HTERT RPE-1 (cell line): ENCODE data around the gene WFDC6.
"Not testable (repeated sequence)": the region's sequence is repeated elsewhere in the genome, so short reads cannot be mapped to it uniquely, and the experiment has no call there.

Experiments used
- in situ Hi-C: fragments of 300-500 bp; cut with MboI; formaldehyde crosslinking; loops from 4 replicates; pipeline ENCODE4 v1.14.3; 2020; ENCODE audit warnings: low sequenced_read_pairs

Gene WFDC6

DNA sequence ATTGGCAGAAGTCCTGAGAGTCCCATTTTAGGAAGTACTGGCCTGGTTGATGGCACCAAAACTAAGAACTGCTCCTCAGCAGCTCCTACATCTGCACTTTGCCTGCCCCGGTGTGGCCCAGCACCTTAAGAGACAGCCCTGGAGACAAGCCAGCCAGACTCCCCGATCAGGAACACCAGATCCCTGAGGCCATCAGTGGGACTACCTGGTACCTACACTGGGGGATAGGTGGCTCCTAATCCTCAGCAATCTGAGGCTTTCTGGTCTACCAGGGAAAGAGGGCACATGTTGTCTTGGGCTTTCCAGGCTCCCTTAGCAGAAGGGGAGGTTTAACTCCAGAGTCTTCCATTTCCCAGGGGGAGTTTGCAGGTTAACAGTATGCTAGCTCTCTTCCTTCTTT, at the start of gene WFDC6:
Gene WFDC6 (minus strand): TSS at position 101 of the 400 bp plus-strand sequence. CDS start 75 bp downstream, at position 26.
- in situ Hi-C loops: no loop called here

DNA sequence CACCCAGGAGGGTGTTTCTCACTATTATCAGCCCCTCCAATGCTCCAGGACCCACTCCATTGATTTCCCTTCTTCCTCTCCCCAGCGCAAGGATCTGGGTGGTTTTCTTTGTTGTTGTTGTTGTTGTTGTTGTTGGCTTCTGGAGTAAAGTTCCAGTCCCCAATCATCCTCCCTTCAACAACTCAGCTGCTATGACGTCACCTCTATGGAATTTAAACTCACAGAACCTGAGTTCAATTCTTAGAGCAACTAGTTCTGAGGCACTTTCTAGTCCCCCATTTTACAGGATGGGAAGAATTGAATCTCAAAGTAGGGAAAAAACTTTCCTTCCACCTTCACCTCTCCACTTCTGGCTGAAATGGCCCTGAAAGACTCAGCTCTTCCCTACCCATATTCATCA, 49.5 kb upstream of the WFDC6 start:
- in situ Hi-C loops: no loop called here

DNA sequence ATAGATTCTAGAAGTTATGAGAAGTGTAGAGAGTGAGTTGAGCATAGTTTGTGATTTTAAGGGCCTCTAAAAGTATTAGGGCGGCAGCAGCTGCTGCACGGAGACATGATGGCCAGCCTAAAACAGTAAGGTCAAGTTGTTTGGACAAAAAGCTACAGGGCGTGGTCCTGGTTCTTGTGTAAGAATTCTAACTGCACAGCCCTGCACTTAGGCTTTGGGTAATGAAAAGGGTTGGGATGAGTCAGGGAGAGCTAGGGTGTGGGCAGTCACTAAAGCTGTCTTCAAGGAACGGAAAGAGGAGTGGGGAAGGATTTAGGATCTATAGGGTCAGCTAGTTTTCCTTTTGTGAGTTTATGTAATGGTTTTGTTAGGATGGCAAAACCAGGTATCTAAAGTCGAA, 46.7 kb upstream of the WFDC6 start:
- in situ Hi-C loops: not testable (repeated sequence)

DNA sequence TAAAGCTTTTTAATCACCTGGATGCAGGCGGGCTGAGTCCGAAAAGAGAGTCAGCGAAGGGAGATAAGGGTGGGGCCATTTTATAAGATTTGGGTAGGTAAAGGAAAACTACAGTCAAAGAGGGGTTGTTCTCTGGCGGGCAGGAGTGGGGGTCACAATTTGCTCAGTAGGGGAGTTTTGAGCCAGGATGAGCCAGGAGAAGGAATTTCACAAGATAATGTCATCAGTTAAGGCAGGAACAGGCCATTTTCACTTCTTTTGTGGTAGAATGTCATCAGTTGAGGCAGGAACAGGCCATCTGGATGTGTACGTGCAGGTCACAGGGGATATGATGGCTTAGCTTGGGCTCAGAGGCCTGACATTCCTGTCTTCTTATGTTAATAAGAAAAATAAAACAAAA, 45.0 kb upstream of the WFDC6 start:
- in situ Hi-C loops: not testable (repeated sequence)

DNA sequence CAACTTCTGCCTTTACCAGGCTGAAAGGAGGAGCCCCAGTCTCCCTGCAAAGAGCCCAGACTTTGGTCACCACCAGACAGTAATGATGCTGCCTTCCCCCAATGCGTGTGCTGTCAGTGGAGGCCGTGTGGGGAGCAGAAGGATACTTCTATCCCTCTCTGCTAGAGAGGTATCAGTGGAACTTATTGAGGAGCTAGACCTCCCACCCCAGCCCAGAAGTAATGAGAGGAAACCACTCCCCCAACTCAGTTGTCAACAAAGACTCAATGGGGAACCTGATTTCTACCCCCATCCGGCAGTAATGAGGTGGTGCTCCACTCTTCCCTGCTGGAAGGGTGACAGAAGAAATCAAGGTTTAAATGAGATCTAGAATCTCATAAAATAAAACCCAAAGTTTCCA, 44.2 kb upstream of the WFDC6 start:
- in situ Hi-C loops: no loop called here

DNA sequence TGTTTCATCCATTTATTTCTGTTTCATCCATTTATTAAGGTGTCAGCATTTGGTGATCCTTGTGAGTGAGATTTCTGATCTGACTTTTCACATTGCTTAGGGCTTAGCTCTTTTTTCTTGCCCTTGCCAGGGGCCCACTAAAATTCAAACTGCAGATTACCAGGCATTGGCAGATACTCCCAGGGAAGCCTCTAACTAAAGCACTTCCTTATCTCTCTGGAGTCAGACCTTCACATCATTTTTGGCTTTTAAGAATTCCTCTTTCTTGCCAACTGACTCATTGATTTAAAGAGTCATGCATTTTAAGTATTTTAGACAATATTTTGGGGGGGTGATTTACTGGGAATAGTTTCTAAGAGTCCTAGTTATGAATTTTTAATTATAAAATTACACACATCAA, 42.4 kb upstream of the WFDC6 start:
- in situ Hi-C loops: no loop called here

DNA sequence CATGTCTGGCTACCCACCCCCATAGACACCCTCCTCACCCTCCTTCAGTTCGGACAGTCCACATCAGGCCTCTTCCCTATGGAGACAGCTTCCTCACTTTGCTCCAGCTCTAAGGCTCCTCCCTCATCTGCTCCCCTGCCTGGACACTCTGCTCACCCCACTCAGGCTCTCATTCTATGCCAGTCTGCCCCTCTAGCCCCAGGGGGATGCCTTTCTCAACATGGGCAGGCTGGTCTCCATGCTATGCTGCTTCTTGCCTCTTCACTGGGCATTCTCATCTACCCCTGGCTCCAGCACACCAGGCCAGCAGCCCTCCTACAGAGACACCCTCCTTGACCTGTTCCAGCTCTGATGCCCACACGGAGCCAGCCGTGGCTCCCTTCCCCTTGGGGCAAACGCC, 39.9 kb upstream of the WFDC6 start, which contains the start of gene WFDC8:
Gene WFDC8 (minus strand): TSS at position 101 of the 400 bp plus-strand sequence. CDS start 37 bp downstream, at position 64.
- in situ Hi-C loops: no loop called here

DNA sequence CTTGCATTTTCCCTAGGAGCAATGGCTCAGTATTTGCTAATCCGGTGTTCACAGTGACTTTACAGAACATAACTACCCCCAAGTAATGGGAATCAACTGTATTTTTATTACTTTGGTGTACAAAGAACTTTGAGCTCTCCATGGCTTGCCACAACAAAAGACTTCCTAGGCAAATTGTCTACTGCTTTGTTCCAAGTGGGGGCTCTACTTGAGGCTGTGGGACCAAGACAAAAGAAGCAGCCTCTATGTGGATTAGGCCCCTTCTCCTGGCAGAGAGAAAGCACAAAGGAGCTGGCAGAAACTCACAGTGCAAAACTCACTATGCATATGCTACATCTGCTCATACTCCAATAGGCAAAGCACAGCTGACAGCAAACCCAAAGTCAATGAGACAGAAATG, 38.9 kb upstream of the WFDC6 start:
- in situ Hi-C loops: no loop called here

DNA sequence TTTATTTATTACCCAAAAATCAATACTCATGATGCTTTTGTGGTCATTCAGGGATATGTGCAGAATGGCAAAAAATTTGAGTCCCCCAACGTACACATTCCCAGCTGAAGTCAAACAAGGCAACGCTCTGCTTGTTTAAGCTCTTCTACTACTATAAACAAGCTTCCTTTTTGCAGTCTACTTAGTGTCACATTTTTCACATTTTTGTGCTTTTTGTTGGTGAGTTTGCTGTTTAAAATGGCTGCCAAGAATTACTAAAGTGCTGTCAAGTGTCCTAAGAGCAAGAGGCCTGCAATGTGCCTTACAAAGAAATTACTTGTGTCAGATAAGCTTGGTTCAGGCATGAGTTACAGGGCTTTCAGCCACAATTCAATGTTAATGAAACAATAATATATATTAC, 37.7 kb upstream of the WFDC6 start:
- in situ Hi-C loops: no loop called here

DNA sequence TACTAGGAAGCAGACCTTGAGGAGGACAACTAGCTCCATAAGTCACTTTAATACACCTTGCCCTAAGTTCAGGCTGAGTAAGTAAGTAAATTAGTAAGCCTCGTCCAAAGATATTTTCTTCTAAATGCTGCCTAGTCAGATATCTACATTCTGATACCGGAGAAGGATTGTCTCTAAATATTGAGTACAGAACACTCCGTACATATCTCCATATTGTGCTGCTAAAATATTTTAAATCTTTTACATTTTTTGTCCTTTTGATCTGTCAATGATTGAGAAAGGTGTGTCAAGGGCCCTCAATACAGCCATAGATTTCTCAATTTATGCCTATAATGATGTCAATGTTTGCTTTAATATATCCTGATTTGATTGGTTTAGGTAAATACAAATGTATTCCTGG, 36.6 kb upstream of the WFDC6 start:
- in situ Hi-C loops: no loop called here

DNA sequence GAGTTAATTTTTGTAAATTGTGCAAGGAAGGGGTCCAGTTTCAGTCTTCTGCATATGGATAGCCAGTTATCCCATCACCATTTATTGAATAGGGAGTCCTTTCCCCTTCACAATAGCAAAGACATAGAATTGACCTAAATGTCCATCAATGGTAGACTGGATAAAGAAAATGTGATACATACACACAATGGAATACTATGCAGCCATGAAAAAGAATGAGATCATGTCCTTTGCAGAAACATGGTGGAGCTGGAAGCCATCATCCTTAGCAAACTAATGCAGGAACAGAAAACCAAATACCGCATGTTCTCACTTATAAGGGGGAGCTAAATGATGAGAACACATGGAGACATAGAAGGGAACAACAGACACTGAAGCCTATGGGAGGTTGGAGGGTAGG, 30.4 kb upstream of the WFDC6 start:
- in situ Hi-C loops: not testable (repeated sequence)

DNA sequence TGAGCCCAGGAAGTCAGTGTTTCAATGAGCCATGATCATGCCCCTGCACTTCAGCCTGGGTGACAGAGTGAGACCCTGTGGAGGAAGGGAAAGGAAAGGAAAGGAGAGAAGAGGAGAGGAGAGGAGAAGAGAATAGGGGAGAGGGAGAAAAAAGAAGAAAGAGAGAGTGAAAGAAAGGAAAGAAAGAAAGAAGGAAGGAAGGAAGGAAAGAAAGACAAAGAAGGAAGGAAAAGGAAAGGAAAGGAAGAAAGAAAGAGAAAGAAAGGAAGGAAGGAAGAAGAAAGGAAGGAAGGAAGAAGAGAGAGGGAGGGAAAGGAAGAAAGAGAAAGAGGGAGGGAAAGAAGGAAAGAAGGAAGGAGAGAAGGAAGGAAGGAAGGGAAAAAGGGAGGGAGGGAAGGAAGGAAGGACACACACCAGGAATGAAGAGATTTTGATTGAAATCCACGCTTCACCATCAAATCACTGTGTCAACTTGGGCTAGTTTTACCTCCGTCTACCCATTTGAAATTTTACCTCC, 25.5 kb upstream of the WFDC6 start:
- in situ Hi-C loops: no loop called here

DNA sequence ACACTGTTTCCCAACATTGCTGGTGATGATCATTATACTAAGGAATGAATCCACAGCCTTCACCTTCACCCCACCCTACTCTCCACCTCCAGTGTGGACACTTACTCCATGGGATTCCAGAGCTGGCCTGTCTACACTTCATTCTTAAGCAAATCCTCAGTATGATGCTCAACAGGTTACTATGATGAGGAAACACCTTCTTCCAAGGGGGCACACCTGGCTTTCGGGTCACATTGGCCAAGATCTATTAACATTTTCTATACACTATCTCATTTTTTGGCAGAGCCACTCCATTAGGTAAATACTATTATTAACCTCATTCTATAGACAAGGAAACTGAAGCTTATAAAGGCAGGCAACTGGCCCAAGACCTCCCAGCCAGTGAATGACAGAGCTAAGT, 15.9 kb upstream of the WFDC6 start:
- in situ Hi-C loops: no loop called here

DNA sequence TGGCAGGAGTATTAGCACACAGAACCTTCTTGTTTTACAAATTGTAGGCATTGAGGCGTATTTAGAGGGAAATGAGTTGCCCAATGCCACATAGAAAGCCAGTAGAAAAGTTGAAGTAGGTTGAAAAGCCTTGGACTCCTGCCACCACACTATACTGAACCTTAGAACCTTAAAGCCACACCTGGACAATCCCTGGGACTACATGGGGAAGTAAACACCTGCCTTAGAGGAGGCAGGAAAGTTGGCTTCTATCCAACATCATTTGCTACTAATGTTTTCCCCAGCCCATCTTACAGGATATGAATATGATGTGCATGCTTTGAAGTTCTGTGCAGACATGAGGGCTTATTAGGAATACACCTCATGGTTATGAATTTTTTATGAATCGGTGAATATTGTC, 13.2 kb upstream of the WFDC6 start:
- in situ Hi-C loops: no loop called here

DNA sequence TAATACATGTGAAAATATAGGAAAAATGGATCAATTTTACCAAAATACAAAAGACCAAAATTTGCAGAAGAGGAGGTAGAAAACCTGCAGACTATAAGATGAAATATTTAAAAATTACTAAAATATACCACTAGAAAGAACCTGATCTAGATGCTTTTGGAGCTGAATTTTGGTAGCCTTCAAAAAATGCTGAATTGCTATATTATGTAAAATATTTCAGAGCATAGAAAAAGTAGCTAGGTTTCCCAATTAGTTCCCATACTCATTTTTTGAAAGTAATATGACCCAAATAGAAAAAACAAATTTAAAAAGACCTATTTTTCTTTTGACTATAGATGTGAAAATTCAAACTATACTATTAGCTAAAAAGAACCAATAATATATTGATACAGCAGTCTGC, 11.5 kb upstream of the WFDC6 start:
- in situ Hi-C loops: no loop called here

DNA sequence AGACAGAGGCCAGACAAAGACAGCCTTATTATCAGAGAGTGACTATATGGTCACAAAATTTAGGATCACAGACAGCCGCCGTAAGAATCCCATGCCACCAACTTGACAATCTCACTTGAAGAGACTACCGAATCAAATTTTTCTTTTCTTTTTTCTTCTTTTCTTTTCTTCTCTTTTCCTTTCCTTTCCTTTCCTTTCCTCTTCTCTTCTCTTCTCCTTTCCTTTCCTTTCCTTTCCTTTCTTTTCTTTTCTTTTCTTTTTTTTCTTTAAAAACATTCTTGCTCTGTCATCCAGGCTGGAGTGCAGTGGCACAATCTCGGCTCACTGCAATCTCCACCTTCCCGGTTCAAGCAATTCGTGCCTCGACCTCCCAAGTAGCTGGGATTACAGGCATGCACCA, 9.1 kb upstream of the WFDC6 start:
- in situ Hi-C loops: no loop called here

DNA sequence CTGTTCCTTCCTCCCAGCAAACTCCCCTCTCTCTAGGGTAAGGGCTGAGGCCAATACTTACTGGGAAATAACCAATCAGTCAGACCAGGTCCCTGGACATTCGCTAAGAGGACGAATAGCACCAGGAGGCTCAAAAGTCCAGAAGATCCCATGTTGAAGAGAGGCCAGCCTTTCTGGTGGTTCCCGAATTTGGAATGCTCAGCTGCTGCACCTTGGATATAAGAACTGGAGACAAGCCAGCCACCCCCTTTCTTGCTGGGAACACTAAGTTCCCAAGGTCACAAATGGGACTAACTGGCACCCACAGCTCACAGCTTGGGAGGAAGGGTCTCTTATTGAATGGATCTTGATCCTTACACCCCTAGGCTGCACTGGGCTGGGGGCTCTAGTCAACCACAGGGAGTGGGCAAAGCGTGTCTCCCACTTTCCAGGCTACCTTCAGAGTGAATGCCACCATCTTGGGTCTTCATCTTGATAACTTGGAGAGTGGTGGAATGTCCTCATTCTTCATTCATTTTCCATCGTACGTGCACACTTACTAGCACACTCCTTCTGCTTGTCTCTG, 8.0 kb upstream of the WFDC6 start, which contains the start of gene EPPIN:
Gene EPPIN (minus strand): TSS at position 196 of the 565 bp plus-strand sequence. CDS start 44 bp downstream, at position 152.
- in situ Hi-C loops: no loop called here

DNA sequence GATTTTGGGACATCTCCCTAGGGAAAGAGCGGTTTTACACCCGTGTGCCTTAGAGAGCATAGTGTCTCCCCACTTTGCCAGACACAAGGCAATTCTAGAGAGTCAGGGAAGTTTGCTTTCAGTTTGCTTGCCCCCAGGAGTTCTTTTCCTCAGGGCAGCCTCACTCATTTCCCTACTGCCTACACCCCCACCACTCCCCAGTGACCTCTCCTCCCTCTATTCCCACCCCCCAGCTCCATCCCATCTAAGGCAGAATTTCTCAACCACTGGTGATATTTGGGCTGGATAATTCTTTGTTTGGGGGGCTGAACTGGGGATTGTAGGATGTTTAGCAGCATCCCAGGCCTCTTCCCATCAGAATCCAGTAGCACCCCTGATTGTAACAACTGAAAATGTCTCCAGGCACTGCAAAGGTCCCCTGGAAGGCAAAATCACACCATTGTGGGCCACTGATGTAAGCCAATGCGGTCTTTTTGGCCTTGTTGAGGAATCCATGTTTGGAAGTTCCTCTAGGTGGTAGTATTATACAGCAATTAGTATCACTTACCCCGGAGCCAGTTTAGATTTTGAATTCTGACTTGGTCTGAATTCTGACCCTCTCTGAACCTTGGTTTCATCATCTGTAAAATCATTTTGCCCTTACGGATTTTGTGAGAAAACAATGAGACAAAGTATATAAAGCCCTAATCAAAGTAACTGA, 6.6 kb upstream of the WFDC6 start:
- in situ Hi-C loops: no loop called here

DNA sequence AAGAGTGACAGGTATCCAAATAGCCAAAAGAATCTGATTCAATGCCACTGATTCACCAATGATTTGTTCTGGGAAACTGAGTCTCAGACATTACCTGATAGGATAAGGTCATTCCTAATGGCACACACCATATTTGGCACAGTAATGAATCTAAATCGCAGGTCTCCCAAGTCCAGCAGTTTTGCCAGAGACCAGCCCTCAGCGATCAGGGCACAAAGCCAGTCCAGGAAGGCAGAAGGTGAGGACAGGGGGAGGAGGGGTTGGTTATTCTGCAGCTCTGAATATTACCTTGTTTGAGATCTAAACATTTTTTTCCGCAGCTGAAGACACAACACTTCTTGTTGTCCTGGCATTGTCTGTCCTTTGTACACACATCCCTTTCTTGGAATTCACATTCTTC, 6.1 kb upstream of the WFDC6 start:
- in situ Hi-C loops: no loop called here

DNA sequence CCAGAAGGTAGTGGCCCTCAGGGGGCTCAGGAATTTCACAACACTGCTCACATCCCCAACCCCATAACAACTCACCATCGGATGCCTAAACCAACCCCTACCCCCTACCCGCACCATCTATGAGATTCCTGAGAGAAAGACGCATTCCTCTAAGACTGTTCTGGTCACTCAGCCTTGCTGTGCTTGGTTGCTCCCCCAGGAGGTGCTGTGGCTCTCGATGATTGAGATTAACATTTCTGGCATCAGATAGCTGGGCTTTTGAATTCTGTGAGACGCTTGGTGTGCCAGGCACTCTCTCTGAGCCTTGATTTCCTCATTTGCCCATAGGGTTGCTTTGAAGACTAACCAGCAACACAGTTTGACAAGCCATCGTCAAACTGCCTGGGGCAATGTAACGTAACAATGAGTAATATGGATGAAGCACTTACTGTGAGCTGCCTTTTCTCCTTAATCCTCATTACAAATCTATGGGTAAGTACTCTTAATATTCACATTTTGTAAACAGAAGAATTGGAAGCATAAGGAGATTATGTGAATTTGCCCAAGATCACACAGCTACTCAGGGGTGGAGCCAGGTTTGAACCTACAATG, 978 bp downstream of the WFDC6 start:
- in situ Hi-C loops: no loop called here

DNA sequence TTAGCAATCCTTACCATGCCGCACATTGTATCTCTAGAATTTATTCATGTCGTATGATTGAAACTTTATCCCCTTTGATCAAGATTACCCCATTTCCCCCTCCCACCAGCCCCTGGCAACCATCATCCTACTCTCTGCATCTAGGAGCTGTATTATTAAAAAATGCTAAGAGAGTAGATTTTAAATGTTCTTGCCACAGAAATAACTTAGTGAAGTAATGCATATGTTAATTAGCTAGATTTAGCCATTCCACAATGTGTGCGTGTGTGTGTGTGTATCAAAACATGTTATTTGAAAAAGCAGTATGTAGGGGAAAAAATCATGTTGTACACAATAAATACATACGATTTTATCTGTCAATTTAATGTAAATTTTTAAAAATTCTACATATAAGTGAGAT, 12.0 kb downstream of the WFDC6 start:
- in situ Hi-C loops: no loop called here

DNA sequence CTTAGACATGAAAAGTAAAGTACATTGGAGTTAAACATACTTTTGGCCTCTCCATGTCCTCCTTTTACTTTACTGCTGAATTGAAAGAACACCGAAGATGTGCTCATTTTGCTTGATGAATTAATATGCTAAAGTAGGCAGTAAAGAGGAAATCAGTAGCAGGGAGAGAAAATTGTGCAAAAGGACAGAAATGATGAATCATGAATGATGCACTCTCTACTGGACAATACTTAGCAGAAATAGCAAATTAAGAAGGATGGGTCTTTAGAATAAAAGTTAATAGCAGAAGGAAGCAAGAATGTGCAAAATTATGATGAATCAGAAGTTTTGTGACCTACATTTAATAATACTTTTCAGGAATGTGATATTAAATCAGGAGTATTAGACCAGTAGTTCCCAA, 15.5 kb downstream of the WFDC6 start:
- in situ Hi-C loops: no loop called here
